ENCODE measurements around the gene CLEC16A. TPM values are rescaled to one million over a fixed set of nuclear protein-coding genes. Genes with fewer than 3 reads are reported as not detected.
A peak's percentile ranks its signal among the peaks of the same experiment; 100 is the strongest.
"Not testable (repeated sequence)": the region's sequence is repeated elsewhere in the genome, so short reads cannot be mapped to it uniquely, and the experiment has no call there.

CLEC16A gene
- total RNA-seq, 4 donors from 2014 or later: 29.5 to 58.8 (median 48.4) TPM

- Histone ChIP-seq H3K4me1 (no peaks in the 10 kb centered on the region), H3K27me3 (no peaks in the 10 kb centered on the region), H3K4me3 (replicated peaks in 1 of 3) (no peak overlapping the region), H3K36me3 (no peaks in the 10 kb centered on the region), H3K27ac (no peak overlapping the region), H3K9me3 (no peaks in the 10 kb centered on the region)
- no peak for DNase-seq
- WGBS, 2 donors: 76 to 81% methylated on average over 3 of the region's 3 CpGs
- intact Hi-C loops (cut with DNase I): no loop called here
- no peak for TF ChIP-seq CTCF (IDR thresholded peaks at IDR 0.05)
- TF ChIP-seq POLR2A (IDR thresholded peaks at IDR 0.05): no peak
Measured at GRCh38 chr16:11217651-11218603, 273.6 kb downstream of the CLEC16A start.

GRCh38 chr16:11218604-11218962, 274.2 kb downstream of the CLEC16A start:
- Histone ChIP-seq H3K36me3 (no peaks in the 10 kb centered on the region), H3K27ac (no peak overlapping the region), H3K4me3 (replicated peaks in 1 of 3) (no peak overlapping the region), H3K27me3 (no peaks in the 10 kb centered on the region), H3K9me3 (no peaks in the 10 kb centered on the region), H3K4me1 (no peaks in the 10 kb centered on the region)
- intact Hi-C loops (cut with DNase I): no loop called here
- 86 to 93% methylated on average over 1 of the region's 1 CpG for WGBS, 2 donors
- TF ChIP-seq CTCF (IDR thresholded peaks at IDR 0.05): peak in 3 of 6 experiments; percentile 5 to 23 (median 19)
- no peak for TF ChIP-seq POLR2A (IDR thresholded peaks at IDR 0.05)
- DNase-seq: no peak

- H3K36me3 ChIP-seq: no peaks in the 10 kb centered on the region
- no peaks in the 10 kb centered on the region for H3K9me3 ChIP-seq
- no peak overlapping the region for H3K4me3 ChIP-seq (replicated peaks in 1 of 3)
- no peak overlapping the region for H3K27ac ChIP-seq
- TF ChIP-seq POLR2A (IDR thresholded peaks at IDR 0.05): no peak
- intact Hi-C loops (cut with DNase I): no loop called here
- DNase-seq: no peak
- no peaks in the 10 kb centered on the region for H3K27me3 ChIP-seq
- H3K4me1 ChIP-seq: no peaks in the 10 kb centered on the region
- WGBS, 2 donors: 82 to 94% methylated on average over 4 of the region's 4 CpGs
Measured at GRCh38 chr16:11219178-11219577, 274.8 kb downstream of the CLEC16A start.

- H3K27me3 ChIP-seq; H3K4me3 ChIP-seq (replicated peaks in 1 of 3); H3K9me3 ChIP-seq; H3K27ac ChIP-seq; intact Hi-C loops (cut with DNase I); H3K4me1 ChIP-seq; H3K36me3 ChIP-seq; DNase-seq: not testable (repeated sequence)
- WGBS, 2 donors: 64% methylated on average over 2 of the region's 2 CpGs
Measured at GRCh38 chr16:11220507-11220906, 276.1 kb downstream of the CLEC16A start.

- no peak overlapping the region for H3K4me3 ChIP-seq (replicated peaks in 1 of 3)
- no peaks in the 10 kb centered on the region for H3K27me3 ChIP-seq
- intact Hi-C loops (cut with DNase I): no loop called here
- H3K9me3 ChIP-seq: no peaks in the 10 kb centered on the region
- H3K4me1 ChIP-seq: peaks cover 0 to 13% of the 10 kb centered on the region in 2 donors
- DNase-seq: peak; percentile 51
- no peak for TF ChIP-seq CTCF (IDR thresholded peaks at IDR 0.05)
- no peak for TF ChIP-seq POLR2A (IDR thresholded peaks at IDR 0.05)
- peak overlapping the region in 2 of 3 donors; percentile 36 to 46 for H3K27ac ChIP-seq
- no peaks in the 10 kb centered on the region for H3K36me3 ChIP-seq
- 64 to 76% methylated on average over 15 to 22 of the region's 24 CpGs for WGBS, 2 donors
Measured at GRCh38 chr16:11224096-11224893, 279.9 kb downstream of the CLEC16A start.

All from thyroid gland (tissue), 4 donors.